ENCODE results near the gene BHMT2.

BHMT2 gene

GRCh38 chr5:79022771-79023170 lies 46.8 kb upstream of the BHMT2 start:
- Histone ChIP-seq H3K27me3 (ENCODE audit: insufficient read depth, low read length, poor library complexity, severe bottlenecking) (no peaks in the 10 kb centered on the region), H3K9me3 (ENCODE audit: insufficient read depth, low read depth, low read length) (no peaks in the 10 kb centered on the region)
- TF ChIP-seq CTCF (conservative IDR thresholded peaks at IDR 0.05; ENCODE audit: low read length), result no peak
- no peak for TF ChIP-seq EZH2phosphoT487 (IDR thresholded peaks at IDR 0.05; ENCODE audit: borderline replicate concordance)

GRCh38 chr5:79023348-79023747 lies 46.2 kb upstream of the BHMT2 start:
- H4K20me1 ChIP-seq (ENCODE audit: insufficient read depth, low read length, poor library complexity, severe bottlenecking), result no peaks in the 10 kb centered on the region
- no peaks in the 10 kb centered on the region for H3F3A ChIP-seq (ENCODE audit: low read depth)
- no peaks in the 10 kb centered on the region for H3K27me3 ChIP-seq (ENCODE audit: insufficient read depth, low read length, poor library complexity, severe bottlenecking)
- no peaks in the 10 kb centered on the region for H3K79me2 ChIP-seq (ENCODE audit: insufficient read depth, low read length)
- H3K9ac ChIP-seq (ENCODE audit: low read depth, low read length, poor library complexity, severe bottlenecking), result no peak overlapping the region
- no peaks in the 10 kb centered on the region for H3K36me3 ChIP-seq (ENCODE audit: insufficient read depth, low read length)
- peaks cover 13% of the 10 kb centered on the region for H3K4me1 ChIP-seq (ENCODE audit: insufficient read depth, low read length, poor library complexity, severe bottlenecking)
- no peaks in the 10 kb centered on the region for H3K9me2 ChIP-seq (replicated peaks; ENCODE audit: low read depth, low read length)
- H3K4me3 ChIP-seq (ENCODE audit: low read length, poor library complexity, severe bottlenecking), result no peak overlapping the region
- H3K9me3 ChIP-seq (ENCODE audit: insufficient read depth, low read depth, low read length), result no peaks in the 10 kb centered on the region
- no peak overlapping the region for H3K4me2 ChIP-seq (ENCODE audit: low read depth, low read length, poor library complexity, severe bottlenecking)
- H2AFZ ChIP-seq (ENCODE audit: low read length), result no peak overlapping the region
- TF ChIP-seq CTCF (conservative IDR thresholded peaks at IDR 0.05; ENCODE audit: low read length) (no peak), EZH2phosphoT487 (IDR thresholded peaks at IDR 0.05; ENCODE audit: borderline replicate concordance) (no peak)

More at GRCh38 chr5:79022771-79023170, 46.8 kb upstream of the BHMT2 start:
- H3K4me3 ChIP-seq (ENCODE audit: low read length, poor library complexity, severe bottlenecking), result no peak overlapping the region
- H3F3A ChIP-seq (ENCODE audit: low read depth), result no peaks in the 10 kb centered on the region
- no peaks in the 10 kb centered on the region for H4K20me1 ChIP-seq (ENCODE audit: insufficient read depth, low read length, poor library complexity, severe bottlenecking)
- H3K36me3 ChIP-seq (ENCODE audit: insufficient read depth, low read length), result no peaks in the 10 kb centered on the region
- peaks cover 13% of the 10 kb centered on the region for H3K4me1 ChIP-seq (ENCODE audit: insufficient read depth, low read length, poor library complexity, severe bottlenecking)
- H3K79me2 ChIP-seq (ENCODE audit: insufficient read depth, low read length), result no peaks in the 10 kb centered on the region
- no peak overlapping the region for H2AFZ ChIP-seq (ENCODE audit: low read length)
- no peaks in the 10 kb centered on the region for H3K9me2 ChIP-seq (replicated peaks; ENCODE audit: low read depth, low read length)
- H3K4me2 ChIP-seq (ENCODE audit: low read depth, low read length, poor library complexity, severe bottlenecking), result no peak overlapping the region
- no peak overlapping the region for H3K9ac ChIP-seq (ENCODE audit: low read depth, low read length, poor library complexity, severe bottlenecking)

- no peaks in the 10 kb centered on the region for H3K9me2 ChIP-seq (replicated peaks; ENCODE audit: low read depth, low read length)
- no peaks in the 10 kb centered on the region for H3K36me3 ChIP-seq (ENCODE audit: insufficient read depth, low read length)
- no peak overlapping the region for H2AFZ ChIP-seq (ENCODE audit: low read length)
- no peaks in the 10 kb centered on the region for H3F3A ChIP-seq (ENCODE audit: low read depth)
- H3K27me3 ChIP-seq (ENCODE audit: insufficient read depth, low read length, poor library complexity, severe bottlenecking), result no peaks in the 10 kb centered on the region
- H3K79me2 ChIP-seq (ENCODE audit: insufficient read depth, low read length), result no peaks in the 10 kb centered on the region
- TF ChIP-seq CTCF (conservative IDR thresholded peaks at IDR 0.05; ENCODE audit: low read length) (no peak), EZH2phosphoT487 (IDR thresholded peaks at IDR 0.05; ENCODE audit: borderline replicate concordance) (no peak)
- H3K4me3 ChIP-seq (ENCODE audit: low read length, poor library complexity, severe bottlenecking), result no peak overlapping the region
- no peak overlapping the region for H3K9ac ChIP-seq (ENCODE audit: low read depth, low read length, poor library complexity, severe bottlenecking)
- H3K9me3 ChIP-seq (ENCODE audit: insufficient read depth, low read depth, low read length), result no peaks in the 10 kb centered on the region
- H3K4me2 ChIP-seq (ENCODE audit: low read depth, low read length, poor library complexity, severe bottlenecking), result no peak overlapping the region
- no peaks in the 10 kb centered on the region for H4K20me1 ChIP-seq (ENCODE audit: insufficient read depth, low read length, poor library complexity, severe bottlenecking)
- peaks cover 13% of the 10 kb centered on the region for H3K4me1 ChIP-seq (ENCODE audit: insufficient read depth, low read length, poor library complexity, severe bottlenecking)
Measured at GRCh38 chr5:79023947-79024346, 45.6 kb upstream of the BHMT2 start.
